CD4-positive, alpha-beta T cell (primary cell): ENCODE measurements around the gene PGM5. TPM values are rescaled to one million over a fixed set of nuclear protein-coding genes. Genes with fewer than 3 reads are reported as not detected.
"Not testable (repeated sequence)": the region's sequence is repeated elsewhere in the genome, so short reads cannot be mapped to it uniquely, and the experiment has no call there.

Experiments used
- ATAC-seq: fragments of 200-7000 bp; cut with Tn5 transposase; one replicate; pipeline ENCODE4 v1.10.0; 2022; ENCODE audit warnings: mild to moderate bottlenecking; ENCODE audit not compliant: poor library complexity
- CTCF ChIA-PET: fragments of 350-600 bp; sonication (Branson Sonifier 250); formaldehyde crosslinking; loops from one replicate; lab custom pipeline; 2021; ENCODE audit warnings: antibody characterized with exemption, inconsistent platforms; lab: Charles Lee
- POLR2A ChIA-PET: fragments of 350-600 bp; sonication (Branson Sonifier 250); formaldehyde crosslinking; loops from one replicate; lab custom pipeline; 2021; ENCODE audit warnings: antibody characterized with exemption, inconsistent platforms; lab: Charles Lee
- DNase-seq, 14 experiments: peaks; one replicate each; pipeline ENCODE4 v3.0.0-alpha.2; 2013 to 2020; ENCODE audit warnings: mixed read lengths in 2 of 14
- H3K27ac ChIP-seq, 2 donors: one replicate each; pipeline versions ENCODE4 v1.5.1 to v1.7.0; 2013; ENCODE audit warnings: low read length in 2 of 2, low read depth in 1 of 2, mild to moderate bottlenecking in 1 of 2
- H3K27me3 ChIP-seq, 2 experiments: 1 replicate in 1 of 2; 2 replicates in 1 of 2; pipeline versions ENCODE4 v1.6.1 to v1.7.0; 2013; ENCODE audit warnings: low read length in 2 of 2, control low read depth in 1 of 2, mild to moderate bottlenecking in 1 of 2, moderate library complexity in 1 of 2; ENCODE audit not compliant: insufficient read depth in 2 of 2, control insufficient read depth in 1 of 2
- H3K36me3 ChIP-seq: one replicate; pipeline ENCODE4 v1.6.1; 2013; ENCODE audit warnings: low read length, control low read depth; ENCODE audit not compliant: insufficient read depth
- H3K4me1 ChIP-seq: one replicate; pipeline ENCODE4 v1.6.1; 2013; ENCODE audit warnings: low read length, control low read depth; ENCODE audit not compliant: insufficient read depth
- H3K4me3 ChIP-seq: one replicate; pipeline ENCODE4 v1.5.1; 2013; ENCODE audit warnings: mild to moderate bottlenecking, low read length, moderate library complexity
- H3K9me3 ChIP-seq, 2 experiments: 1 replicate in 1 of 2; 2 replicates in 1 of 2; pipeline versions ENCODE4 v1.6.1 to v1.7.0; 2013; ENCODE audit warnings: low read length in 2 of 2, mild to moderate bottlenecking in 2 of 2, control low read depth in 1 of 2, moderate library complexity in 1 of 2; ENCODE audit not compliant: control insufficient read depth in 1 of 2, insufficient read depth in 1 of 2
- H3K27ac Mint-ChIP-seq: one replicate; pipeline ENCODE4 v1.8.0; 2020; ENCODE audit warnings: mixed read lengths
- H3K27me3 Mint-ChIP-seq: one replicate; pipeline ENCODE4 v1.8.0; 2021; ENCODE audit warnings: mixed read lengths
- H3K36me3 Mint-ChIP-seq: one replicate; pipeline ENCODE4 v1.8.0; 2021; ENCODE audit warnings: low read depth, mixed read lengths
- H3K4me1 Mint-ChIP-seq: one replicate; pipeline ENCODE4 v1.8.0; 2021; ENCODE audit warnings: low read depth, mixed read lengths
- H3K4me3 Mint-ChIP-seq: one replicate; pipeline ENCODE4 v1.8.0; 2020; ENCODE audit warnings: mild to moderate bottlenecking, mixed read lengths
- H3K9me3 Mint-ChIP-seq: one replicate; pipeline ENCODE4 v1.8.0; 2020; ENCODE audit warnings: mixed read lengths
- intact Hi-C, 2 experiments: fragments of 100-400 bp; cut with DNase I in 1 of 2; cut with micrococcal nuclease in 1 of 2; formaldehyde crosslinking; loops; one replicate each; pipeline versions ENCODE4 v1.15.1 to v1.9.0; 2023 to 2025; cut with DNase I, micrococcal nuclease
- total RNA-seq, 174 experiments: library from RNA in 2 of 174; stranded (reverse) in 2 of 174; gene quantifications; one replicate each; pipeline ENCODE4 v1.2.3 and lab custom pipeline; 2021 to 2026

PGM5 gene
- total RNA-seq, 2 experiments from 2014 or later = not detected

GRCh38 chr9:68398324-68398723 is 41.9 kb downstream of the PGM5 start:
- CTCF ChIA-PET, H3K36me3 ChIP-seq, POLR2A ChIA-PET, H3K4me3 ChIP-seq, H3K27ac ChIP-seq, H3K27me3 ChIP-seq, H3K36me3 Mint-ChIP-seq, H3K9me3 Mint-ChIP-seq, H3K9me3 ChIP-seq, intact Hi-C loops, ATAC-seq, H3K4me3 Mint-ChIP-seq, H3K4me1 Mint-ChIP-seq, H3K4me1 ChIP-seq, DNase-seq, H3K27ac Mint-ChIP-seq: not testable (repeated sequence)
- peaks cover 13% of the 10 kb centered on the region for H3K27me3 Mint-ChIP-seq

- POLR2A ChIA-PET, intact Hi-C loops, ATAC-seq, DNase-seq, H3K4me1 Mint-ChIP-seq, H3K9me3 ChIP-seq, H3K27me3 ChIP-seq, H3K4me3 ChIP-seq, H3K27ac ChIP-seq, H3K36me3 Mint-ChIP-seq, H3K4me3 Mint-ChIP-seq, CTCF ChIA-PET, H3K4me1 ChIP-seq, H3K36me3 ChIP-seq, H3K27ac Mint-ChIP-seq, H3K9me3 Mint-ChIP-seq: not testable (repeated sequence)
- peaks cover 13% of the 10 kb centered on the region for H3K27me3 Mint-ChIP-seq
These were observed 48.2 kb downstream of the PGM5 start for GRCh38 chr9:68404421-68405185.

- H3K4me1 Mint-ChIP-seq, POLR2A ChIA-PET, intact Hi-C loops: not testable (repeated sequence)
These were observed 55.5 kb downstream of the PGM5 start for GRCh38 chr9:68411865-68412264.

GRCh38 chr9:68412754-68413153 is 56.3 kb downstream of the PGM5 start:
- H3K27me3 ChIP-seq, H3K9me3 Mint-ChIP-seq, H3K4me1 Mint-ChIP-seq, H3K9me3 ChIP-seq, H3K27ac Mint-ChIP-seq, H3K4me1 ChIP-seq, H3K27ac ChIP-seq, DNase-seq, H3K36me3 ChIP-seq, H3K36me3 Mint-ChIP-seq, H3K4me3 Mint-ChIP-seq, POLR2A ChIA-PET, CTCF ChIA-PET, ATAC-seq, H3K27me3 Mint-ChIP-seq, intact Hi-C loops, H3K4me3 ChIP-seq: not testable (repeated sequence)

More at GRCh38 chr9:68411865-68412264, 55.5 kb downstream of the PGM5 start:
- H3K9me3 Mint-ChIP-seq, CTCF ChIA-PET, H3K27me3 ChIP-seq, H3K27ac ChIP-seq, H3K27me3 Mint-ChIP-seq, H3K36me3 ChIP-seq, ATAC-seq, H3K4me3 Mint-ChIP-seq, H3K36me3 Mint-ChIP-seq, H3K27ac Mint-ChIP-seq, H3K9me3 ChIP-seq, DNase-seq, H3K4me1 ChIP-seq, H3K4me3 ChIP-seq: not testable (repeated sequence)

GRCh38 chr9:68415065-68415464 is 58.7 kb downstream of the PGM5 start:
- H3K27me3 ChIP-seq, intact Hi-C loops, H3K27ac ChIP-seq, H3K4me3 ChIP-seq, CTCF ChIA-PET, H3K4me1 ChIP-seq, H3K36me3 ChIP-seq, POLR2A ChIA-PET, DNase-seq, H3K36me3 Mint-ChIP-seq, H3K27ac Mint-ChIP-seq, H3K9me3 ChIP-seq, H3K4me3 Mint-ChIP-seq, H3K9me3 Mint-ChIP-seq, ATAC-seq, H3K4me1 Mint-ChIP-seq: not testable (repeated sequence)
- H3K27me3 Mint-ChIP-seq = peaks cover 10% of the 10 kb centered on the region
